Measurements from ENCODE around the gene DOC2B. TPM values are rescaled to one million over a fixed set of nuclear protein-coding genes. Genes with fewer than 3 reads are reported as not detected.
A peak's percentile ranks its signal among the peaks of the same experiment; 100 is the strongest.

DOC2B gene
- total and polyA plus RNA-seq, 2 of the 13 experiments (the other 11 are each of a cell fraction or from before 2014, with no cell fraction given), result 0.09 to 0.22 TPM

GRCh38 chr17:146983-147761 is 34.3 kb downstream of the DOC2B start:
- no peaks in the 10 kb centered on the region for H3K79me2 ChIP-seq (ENCODE audit: insufficient read depth, low read length)
- in situ Hi-C loops (cut with HindIII; ENCODE audit: extremely low pct_ligation_motif_present, low pct_unique_long_range_greater_than_20kb) (no loop called here), intact Hi-C loops (cut with micrococcal nuclease; ENCODE audit: unreplicated experiment) (no loop called here)
- no peaks in the 10 kb centered on the region for H3K36me3 ChIP-seq (replicated peaks in 1 of 2; ENCODE audit: control insufficient read depth in 1 of 2, insufficient read depth in 2 of 2, low read length in 2 of 2)
- DNase-seq (ENCODE audit: low spot score) (no peak), ATAC-seq (0 out of 3 replicates have a peak, but pooled peaks have one; percentile 9), FAIRE-seq (no peak)
- 56% methylated on average over 13 of the region's 27 CpGs for WGBS (ENCODE audit: low lambda C conversion rate)
- H3K4me2 ChIP-seq (ENCODE audit: low read depth, low read length), result no peak overlapping the region
- H3K27ac ChIP-seq (ENCODE audit: extremely low read length, insufficient read depth, low read length), result no peak overlapping the region
- peaks cover 2 to 31% of the 10 kb centered on the region in 2 experiments; a peak in 3 of 5 replicates for H3K27me3 ChIP-seq (ENCODE audit: control insufficient read depth in 1 of 2, insufficient read depth in 2 of 2, low read length in 2 of 2)
- no peaks in the 10 kb centered on the region for H3K9me3 ChIP-seq (ENCODE audit: low read length)
- H2AFZ ChIP-seq (ENCODE audit: low read length), result no peak overlapping the region
- BruUV-seq (replicated peaks), result no TSS peak
- CTCF ChIA-PET (ENCODE audit: low intra/inter-chr PET ratio, low total read pairs), result no interaction called here
- H3K9ac ChIP-seq (ENCODE audit: insufficient read depth, low read depth, low read length), result no peak overlapping the region
- peaks cover 43% of the 10 kb centered on the region for H3K4me1 ChIP-seq (ENCODE audit: insufficient read depth, low read length)
- TF ChIP-seq MXI1 (IDR thresholded peaks at IDR 0.05; ENCODE audit: borderline replicate concordance, low read depth, low read length) (no peak), ZNF446 (CRISPR knock-in tag; IDR thresholded peaks at IDR 0.05) (no peak), FOXK1 (CRISPR knock-in tag; IDR thresholded peaks at IDR 0.05; ENCODE audit: borderline replicate concordance, low read depth) (no peak), CEBPZ (IDR thresholded peaks at IDR 0.05; ENCODE audit: low read length) (no peak), ARHGAP35 (CRISPR knock-in tag; IDR thresholded peaks at IDR 0.05; ENCODE audit: borderline replicate concordance) (no peak), MYC (CRISPR knock-in tag; IDR thresholded peaks at IDR 0.05; ENCODE audit: borderline replicate concordance) (no peak), ZNF414 (CRISPR knock-in tag; IDR thresholded peaks at IDR 0.05) (no peak), ZNF883 (CRISPR knock-in tag; IDR thresholded peaks at IDR 0.05; ENCODE audit: not compliant biosample characterization) (no peak)
- no peak overlapping the region for H3K4me3 ChIP-seq (replicated peaks in 1 of 3; ENCODE audit: insufficient read depth in 1 of 3, low read depth in 2 of 3, low read length in 3 of 3)
- POLR2A ChIA-PET, result no interaction called here
- no peaks in the 10 kb centered on the region; the same call in 1 of the 2 replicates for H4K20me1 ChIP-seq (ENCODE audit: insufficient read depth, low read length)

Data from HepG2 (cell line).